Measurements from ENCODE around the gene TRIO. TPM values are rescaled to one million over a fixed set of nuclear protein-coding genes. Genes with fewer than 3 reads are reported as not detected.
"Not testable (repeated sequence)": the region's sequence is repeated elsewhere in the genome, so short reads cannot be mapped to it uniquely, and the experiment has no call there.

The TRIO gene
- polyA plus RNA-seq, 4 donors = 92.8 to 122 (median 116) TPM

DNA sequence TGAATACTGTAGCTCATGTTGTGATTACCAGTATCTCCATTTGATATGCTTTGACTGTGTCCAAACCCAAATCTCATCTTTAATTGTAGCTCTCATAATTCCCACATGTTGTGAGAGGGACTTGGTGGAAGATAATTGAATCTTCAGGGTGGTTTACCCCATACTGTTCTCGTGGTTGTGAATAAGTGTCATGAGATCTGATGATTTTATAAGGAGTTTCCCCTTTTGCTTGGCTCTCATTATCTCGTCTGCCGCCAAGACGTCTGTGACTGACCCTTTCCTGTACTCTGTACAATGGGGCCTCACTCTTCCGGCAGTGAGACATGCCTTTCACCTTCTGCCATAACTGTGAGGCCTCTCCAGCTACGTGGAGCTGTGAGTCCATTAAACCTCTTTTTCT is 59.3 kb downstream of the TRIO start:
- DNase-seq (ENCODE audit: low read depth in 4 of 4, low spot score in 2 of 4) = no peak

DNA sequence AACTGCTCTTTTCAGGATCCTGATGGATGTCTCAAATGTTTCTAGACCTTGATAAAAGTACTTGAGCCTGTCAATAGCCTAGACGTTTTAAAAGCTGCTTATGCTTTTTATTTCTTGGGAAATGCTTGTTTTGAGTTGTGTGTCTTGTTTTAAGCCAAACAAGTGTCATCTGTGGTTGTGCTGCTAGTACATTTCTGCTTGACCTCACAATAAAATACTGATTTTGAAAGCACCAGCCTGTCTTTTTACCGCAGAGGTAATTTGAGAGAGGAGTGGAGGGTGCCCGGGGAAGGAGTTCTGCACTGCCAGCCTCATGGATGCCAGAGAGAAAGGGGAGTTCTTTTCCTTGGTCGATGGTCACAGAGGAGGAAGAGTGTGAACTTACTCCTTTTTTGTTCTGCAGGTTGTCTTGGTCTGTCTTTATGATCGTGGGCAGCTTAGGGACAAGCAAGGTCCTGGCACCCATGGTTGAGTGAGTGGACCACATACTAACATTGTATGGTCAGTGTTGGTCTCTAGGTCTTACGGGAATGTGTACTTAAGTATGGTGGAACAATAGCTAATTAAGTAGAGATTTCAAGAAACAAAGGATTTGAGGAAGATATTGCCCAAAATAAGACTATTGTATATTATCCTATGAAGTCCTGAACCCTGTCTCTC is 61.0 kb downstream of the TRIO start:
- no peak for DNase-seq (ENCODE audit: low read depth in 4 of 4, low spot score in 2 of 4)

DNA sequence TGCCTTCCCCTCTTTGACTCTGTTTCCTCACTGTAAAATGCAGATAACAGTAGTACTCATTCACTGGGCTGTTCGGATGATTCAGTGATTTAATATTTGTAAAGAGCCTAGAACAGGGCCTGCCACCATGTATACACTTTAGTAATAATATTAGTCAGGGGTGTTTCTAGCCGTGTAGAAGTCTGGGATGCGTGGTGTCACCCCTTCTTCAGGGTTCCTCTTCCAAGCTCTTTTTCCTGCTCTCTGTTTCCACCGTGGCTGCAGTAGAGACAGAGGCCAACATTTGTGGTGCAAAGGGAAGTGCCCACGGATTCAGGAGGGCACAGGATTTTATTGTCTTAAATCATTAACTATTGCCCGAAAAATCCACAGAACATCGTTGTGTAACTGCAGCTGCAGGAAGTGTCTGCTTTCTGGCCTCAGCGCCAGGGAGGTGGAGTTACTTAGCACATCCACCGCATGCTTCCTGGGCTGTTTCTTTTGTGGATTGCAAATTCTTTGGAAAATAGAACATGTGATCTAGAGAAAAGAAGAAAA is 61.7 kb downstream of the TRIO start:
- peak in 2 of 4 donors; percentile 15 to 36 for DNase-seq (ENCODE audit: low read depth in 4 of 4, low spot score in 2 of 4)

DNA sequence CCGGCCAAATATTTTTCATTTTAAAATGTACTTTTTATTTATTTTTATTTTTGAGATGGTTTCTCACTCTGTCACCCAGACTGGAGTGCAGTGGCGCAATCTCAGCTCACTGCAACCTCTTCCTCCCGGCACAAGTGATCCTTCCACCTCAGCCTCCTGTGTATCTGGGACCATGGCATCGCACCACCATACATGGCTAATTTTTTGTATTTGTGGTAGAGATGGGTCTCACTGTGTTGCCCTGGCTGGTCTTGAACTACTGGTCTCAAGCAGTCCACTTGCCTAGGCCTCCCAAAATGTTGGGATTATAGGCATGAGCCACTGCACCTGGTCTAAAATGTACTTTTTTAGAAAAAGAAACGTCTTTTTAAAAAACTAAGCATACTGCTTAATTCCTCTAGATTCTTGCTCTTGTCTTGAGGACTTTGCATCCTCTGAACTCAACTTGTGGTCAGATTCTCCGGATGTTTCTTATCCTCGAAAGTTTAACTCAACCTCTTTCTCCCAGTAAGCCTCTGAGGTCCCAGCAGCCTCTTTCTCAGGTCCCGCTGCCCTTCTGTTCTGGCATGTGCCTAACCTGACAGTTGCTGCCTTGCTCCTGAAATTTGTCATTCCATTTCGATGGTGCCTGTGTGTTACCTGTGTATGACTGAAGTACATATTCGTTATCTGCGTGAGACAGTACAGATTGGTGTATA is 63.0 kb downstream of the TRIO start:
- no peak for DNase-seq (ENCODE audit: low read depth in 4 of 4, low spot score in 2 of 4)

DNA sequence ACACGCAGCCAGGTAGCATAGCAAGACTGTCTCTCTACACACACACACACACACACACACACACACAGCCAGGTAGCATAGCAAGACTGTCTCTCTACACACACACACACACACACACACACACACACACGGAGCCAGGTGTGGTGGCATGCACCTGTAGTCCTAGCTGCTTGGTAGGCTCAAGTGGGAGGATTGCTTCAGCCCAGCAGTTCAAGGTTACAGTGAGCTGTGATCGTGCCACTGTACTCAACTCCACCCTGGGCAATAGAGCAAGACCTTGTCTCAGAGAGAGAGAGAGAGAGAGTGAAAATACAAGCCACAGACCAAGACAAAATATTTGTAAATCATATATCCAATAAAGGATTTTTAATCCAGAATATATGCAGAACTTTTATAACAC is 64.3 kb downstream of the TRIO start:
- not testable (repeated sequence) for DNase-seq (ENCODE audit: low read depth in 4 of 4, low spot score in 2 of 4)

DNA sequence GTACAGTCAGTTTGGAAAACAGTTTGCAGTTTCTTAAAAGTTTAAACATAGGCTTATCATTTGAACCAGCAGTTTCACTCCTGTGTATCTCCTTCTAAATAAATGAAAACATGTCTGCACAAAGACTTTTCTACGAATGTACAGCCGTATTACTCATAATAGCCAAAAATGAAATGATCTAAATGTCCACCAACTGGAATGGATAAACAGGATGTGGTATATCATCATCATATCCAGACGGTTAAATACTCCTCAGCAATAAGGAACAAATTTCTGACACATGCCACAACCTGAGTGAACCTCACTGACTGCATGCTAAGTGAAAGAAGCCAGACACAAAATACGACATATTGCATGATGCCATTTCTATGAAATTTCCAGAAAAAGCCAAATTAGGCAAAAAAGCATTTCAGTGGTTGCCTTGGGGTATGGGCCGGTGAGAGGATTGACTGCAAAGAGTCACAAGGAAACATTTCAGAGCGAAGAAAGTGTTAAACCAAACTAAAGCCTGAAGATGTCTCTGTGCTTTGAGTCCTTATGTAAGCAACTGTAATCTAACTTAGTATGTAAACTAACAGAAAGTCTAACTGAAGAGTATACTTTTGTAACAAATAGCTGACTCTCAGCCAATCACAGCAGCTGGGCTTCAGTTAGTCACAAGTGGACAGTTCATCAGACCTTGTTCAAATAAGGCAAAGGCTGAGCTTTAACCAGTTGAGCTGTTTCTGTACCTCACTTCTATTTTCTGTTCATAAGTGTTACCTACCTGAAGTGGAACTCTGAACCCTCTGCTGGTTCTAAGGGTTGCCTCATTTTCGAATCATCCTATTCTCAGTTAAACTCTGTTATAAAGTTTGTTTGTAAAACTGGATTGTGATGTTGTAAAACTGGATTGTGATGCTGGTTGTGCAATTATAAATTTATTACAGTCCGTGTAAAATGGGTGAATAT is 65.2 kb downstream of the TRIO start:
- no peak for DNase-seq (ENCODE audit: low read depth in 4 of 4, low spot score in 2 of 4)

DNA sequence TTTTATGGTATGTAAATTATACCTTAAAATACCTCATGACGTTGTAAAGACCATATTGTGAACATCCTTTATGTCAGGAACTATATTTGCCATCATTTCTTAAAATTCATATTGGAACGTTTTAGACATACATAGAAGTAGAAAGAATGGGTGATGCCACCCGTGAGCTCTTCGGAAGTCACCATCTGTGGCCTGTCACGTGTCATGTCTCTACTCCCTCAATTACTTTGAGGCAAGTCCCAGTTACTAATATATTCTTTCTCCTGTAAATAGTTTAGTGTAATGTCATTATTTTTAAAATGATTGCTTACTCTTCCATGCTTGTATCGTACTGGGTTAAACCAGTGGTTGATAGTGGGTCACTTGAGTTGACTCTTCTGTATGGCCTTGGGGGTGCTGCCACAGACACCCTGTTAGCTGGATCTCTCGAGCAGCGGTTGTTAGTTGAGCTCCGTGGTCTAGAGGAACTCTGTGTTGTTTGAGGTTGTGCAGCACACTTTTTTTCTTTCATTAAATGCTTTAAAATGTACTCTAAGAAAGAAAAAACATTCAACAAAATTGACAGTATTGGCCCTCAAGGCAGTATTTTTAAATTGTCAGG is 66.2 kb downstream of the TRIO start:
- DNase-seq (ENCODE audit: low read depth in 4 of 4, low spot score in 2 of 4) = no peak

DNA sequence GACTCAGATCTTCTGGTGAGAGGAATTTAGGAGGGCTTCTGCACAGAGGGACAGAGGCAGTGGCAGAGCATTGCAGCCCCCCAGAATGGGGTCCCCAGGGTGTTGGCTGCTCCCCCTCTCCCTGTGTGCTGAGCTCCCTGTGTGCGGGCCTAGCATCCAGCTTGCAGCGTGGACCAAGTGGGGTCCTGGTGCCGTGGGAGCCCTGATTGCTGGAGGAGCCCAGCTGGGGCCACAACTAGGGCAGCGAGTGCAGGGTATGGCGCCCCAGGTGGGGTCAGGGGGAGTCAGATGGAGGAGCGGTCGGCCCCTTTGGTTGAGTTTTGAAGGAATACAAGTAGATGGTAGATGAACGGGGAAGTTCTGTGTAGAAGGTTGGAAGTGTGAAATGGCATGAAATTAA is 66.7 kb downstream of the TRIO start:
- no peak for DNase-seq (ENCODE audit: low read depth in 4 of 4, low spot score in 2 of 4)

DNA sequence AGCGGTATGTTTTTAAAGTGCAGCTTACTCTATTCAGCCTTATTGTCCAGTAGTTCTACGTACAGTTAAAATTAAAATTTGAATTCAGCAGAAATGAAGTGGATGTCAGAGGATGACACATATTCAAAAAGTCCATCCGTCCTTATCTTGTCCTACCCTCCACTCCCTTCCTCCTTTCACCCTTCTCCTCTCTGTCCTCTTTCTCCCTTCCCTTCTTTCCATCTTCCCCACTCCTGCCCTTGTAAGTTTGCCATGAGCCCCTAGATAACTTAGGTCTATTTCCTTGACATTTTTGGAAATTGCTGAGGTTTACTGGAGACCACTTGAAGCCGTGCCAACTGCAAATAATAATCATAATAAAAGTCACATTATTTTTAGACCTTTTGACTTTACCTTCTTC is 67.6 kb downstream of the TRIO start:
- DNase-seq (ENCODE audit: low read depth in 4 of 4, low spot score in 2 of 4) = no peak

DNA sequence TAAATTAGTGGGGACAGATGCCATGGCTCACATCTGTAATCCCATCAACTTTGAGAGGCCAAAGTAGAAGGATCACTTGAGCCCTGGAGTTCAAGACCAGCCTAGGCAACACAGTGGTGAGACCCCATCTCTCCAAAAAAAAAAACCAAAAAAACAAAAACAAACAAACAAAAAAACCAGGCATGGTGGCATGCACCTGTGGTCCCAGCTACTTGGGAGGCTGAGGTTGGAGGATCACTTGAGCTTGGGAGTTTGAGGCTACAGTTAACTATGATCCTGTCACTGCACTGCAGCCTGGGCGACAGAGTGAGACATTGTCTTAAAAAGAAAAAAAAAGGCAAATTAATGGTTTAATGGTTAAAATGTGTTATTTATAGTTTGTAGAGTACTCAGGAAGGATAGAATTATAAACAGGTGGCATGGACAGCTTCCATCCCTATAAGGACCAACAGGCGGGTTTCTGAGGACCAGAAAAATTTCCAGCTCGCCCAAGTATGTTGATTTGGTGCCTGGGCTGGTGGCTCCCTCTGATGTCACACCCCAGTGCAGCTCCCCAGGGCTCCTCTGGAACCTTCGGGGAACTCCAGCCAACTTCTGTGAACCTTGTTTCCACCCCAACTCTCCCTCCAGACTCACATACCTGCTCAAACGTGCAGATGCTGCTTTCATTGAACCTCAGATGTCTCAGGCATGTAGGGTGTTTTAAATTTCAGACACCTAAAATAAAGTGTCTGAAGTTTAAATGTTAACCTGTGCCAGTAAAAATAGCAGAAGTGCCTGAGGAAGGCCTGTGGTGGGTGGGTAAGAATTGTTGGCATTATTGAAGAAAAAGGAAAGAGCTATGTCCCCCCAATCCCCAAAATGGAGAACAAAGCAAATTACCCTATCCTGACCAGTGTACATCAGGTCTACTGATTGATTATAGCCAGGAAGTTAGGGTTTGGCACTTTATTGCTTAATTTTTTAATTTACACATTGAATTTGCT is 69.0 kb downstream of the TRIO start:
- DNase-seq (ENCODE audit: low read depth in 4 of 4, low spot score in 2 of 4) = no peak

DNA sequence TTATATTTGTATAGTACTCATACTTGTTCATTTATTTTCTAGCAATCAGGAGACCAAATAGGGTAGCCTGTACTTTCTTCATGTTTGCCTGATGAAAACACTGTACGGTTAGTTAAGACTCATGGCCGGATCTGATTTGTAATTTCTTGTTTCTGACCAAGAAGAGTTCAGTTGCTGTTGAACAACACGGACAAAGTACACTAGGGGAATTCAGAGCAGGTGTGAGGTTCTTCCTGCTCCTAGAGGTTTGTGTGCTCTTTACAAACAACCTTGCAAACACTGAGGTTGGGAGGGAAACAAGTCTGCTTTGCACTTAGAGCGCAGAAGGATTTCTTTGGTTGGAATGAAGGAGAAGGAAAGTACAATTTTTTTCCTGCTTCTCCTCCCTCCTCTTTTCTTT is 69.7 kb downstream of the TRIO start:
- no peak for DNase-seq (ENCODE audit: low read depth in 4 of 4, low spot score in 2 of 4)

DNA sequence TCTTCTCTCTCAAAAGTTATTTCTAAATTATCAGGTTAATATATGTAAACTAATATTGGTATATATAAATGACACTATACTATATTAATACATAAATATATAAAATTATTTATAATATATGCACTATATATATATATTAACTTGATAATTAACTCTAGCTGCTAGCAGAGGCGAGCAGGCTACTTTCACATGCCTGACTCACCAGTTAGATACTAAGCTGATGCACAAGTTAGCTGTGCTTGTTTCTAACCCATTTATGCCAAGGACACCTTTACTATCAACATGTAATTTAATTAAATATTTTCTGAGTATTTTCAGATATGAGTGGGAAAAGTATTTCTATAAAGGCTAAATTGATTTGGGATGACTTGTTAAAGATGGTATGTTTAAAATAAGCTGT is 70.1 kb downstream of the TRIO start:
- no peak for DNase-seq (ENCODE audit: low read depth in 4 of 4, low spot score in 2 of 4)

DNA sequence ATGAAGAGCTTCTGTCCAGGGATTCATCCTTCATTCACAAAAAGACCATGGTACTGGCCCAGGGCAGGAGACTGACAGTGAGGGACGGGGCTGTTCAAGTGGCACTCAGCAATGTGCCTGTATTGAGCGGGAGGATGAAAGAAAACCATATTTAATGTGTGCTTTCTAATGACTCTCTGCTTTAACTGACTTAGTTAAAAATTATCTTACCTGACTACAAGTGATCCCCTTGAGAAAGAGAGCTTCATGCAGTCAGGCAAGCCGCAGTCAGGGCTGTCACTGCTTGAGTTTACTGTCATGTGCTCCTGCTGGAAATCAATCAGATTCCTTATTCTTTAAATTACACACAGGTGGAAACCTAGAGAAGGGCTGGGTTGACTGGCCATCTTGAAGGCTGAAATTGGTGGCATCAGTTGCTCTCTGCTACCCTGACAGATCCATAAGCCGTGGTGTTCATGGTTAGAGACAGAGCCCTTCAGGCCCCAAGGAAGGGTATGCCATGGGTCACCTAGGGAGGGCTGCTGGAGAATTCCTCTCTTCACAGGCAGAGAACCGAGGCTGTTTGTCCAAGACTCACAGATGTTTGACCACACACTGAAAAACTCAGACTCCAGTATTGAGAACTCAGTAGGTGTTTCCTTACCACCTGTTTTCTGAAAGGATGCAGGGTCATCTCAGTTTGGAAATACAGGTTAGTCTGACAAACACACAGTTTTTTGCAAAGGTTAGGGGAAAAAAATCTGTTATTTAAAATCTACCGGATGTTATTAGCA is 70.9 kb downstream of the TRIO start:
- no peak for DNase-seq (ENCODE audit: low read depth in 4 of 4, low spot score in 2 of 4)

DNA sequence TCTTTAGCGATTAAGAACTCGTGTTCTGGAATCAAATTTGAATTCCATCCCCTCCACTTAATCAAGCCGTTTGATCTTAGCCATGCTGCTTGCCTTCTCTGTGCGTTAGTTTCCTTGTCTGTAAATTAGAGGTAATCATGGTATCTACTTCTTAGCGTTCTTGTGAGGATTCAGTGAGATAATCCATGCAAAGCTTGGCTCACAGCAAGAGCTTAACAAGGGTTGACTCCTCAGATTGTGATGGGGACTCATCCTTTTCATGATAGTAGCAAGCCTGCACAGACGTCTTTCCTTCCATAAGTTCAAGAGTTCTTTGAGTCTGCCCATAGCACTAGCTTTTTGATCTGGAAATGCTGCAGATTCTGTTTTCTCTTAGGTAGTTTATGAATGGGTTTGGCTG is 72.8 kb downstream of the TRIO start:
- no peak for DNase-seq (ENCODE audit: low read depth in 4 of 4, low spot score in 2 of 4)

DNA sequence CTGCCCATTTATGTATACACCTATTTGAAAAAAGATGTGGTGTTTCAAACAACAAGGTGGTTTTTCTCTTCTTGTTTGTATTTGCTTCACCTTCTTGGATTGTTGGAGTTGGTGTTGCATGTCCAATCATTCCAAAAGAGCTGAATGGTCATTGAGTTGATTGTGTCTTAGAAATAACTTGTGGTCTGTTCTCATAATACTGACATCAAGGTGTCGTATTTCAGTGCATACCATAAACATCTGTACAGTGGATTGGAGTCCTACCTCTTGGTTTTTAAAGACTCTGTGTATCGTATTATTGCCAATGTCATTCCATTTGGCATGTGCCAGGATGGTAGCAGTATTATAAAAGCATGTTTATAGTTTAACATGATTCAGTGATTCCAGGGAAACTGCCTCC is 73.2 kb downstream of the TRIO start:
- DNase-seq (ENCODE audit: low read depth in 4 of 4, low spot score in 2 of 4) = no peak

DNA sequence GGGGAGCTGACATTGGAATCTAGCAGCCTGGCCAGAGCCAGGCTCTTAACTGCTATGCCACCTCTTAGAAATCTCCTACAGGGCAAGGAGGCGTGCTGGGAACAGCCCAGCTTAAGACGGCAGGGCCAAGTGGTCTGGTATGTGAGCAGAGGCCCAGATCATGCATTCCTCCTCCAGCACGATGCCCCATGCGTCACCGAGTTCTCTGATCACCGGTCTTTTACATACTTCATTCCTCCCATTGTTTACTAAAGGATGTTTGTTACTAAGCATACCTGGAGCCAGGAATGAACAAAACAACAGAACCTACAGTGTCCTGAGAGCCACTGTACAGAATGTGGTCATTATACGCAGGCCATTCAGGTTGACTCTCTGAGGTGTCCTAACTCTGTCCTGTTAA is 73.8 kb downstream of the TRIO start:
- DNase-seq (ENCODE audit: low read depth in 4 of 4, low spot score in 2 of 4) = no peak

DNA sequence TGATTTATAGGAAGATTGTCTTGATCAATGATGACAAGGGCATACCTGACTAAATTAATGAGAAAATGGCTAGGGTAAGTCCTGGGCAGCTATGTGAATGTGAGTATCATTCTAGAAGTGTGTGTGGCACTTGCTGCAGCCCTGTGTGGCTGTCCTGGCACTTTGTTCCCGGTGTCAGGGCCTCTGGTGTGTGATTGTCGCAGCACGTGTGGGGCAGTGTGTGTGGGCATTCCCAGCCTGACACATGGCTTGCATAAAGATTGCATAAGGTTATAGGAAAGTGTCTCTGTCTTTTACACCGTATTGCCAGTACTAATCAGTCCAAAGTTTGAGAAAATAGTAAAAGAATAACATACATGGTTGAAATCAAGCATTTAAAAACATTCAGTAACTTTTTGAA is 74.4 kb downstream of the TRIO start:
- DNase-seq (ENCODE audit: low read depth in 4 of 4, low spot score in 2 of 4) = no peak

DNA sequence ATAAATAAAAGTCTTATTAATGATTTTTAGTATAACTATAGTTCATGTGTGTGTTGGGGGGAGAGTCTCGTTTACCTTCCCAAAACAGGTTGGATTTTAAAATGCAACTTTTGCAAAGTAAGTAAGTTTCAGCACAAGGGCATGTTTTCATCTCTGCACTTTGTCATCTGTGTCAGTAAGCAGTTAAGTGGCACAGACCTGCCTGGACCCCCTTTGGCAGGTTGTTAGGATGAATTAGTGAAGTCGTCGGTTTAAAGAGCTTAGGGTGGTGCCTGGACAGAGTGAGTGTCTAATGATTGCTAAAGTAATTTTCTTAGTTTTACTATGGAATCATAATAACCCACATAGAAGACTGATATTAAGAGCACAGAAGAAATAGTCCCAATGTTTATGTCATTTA is 74.9 kb downstream of the TRIO start:
- no peak for DNase-seq (ENCODE audit: low read depth in 4 of 4, low spot score in 2 of 4)

DNA sequence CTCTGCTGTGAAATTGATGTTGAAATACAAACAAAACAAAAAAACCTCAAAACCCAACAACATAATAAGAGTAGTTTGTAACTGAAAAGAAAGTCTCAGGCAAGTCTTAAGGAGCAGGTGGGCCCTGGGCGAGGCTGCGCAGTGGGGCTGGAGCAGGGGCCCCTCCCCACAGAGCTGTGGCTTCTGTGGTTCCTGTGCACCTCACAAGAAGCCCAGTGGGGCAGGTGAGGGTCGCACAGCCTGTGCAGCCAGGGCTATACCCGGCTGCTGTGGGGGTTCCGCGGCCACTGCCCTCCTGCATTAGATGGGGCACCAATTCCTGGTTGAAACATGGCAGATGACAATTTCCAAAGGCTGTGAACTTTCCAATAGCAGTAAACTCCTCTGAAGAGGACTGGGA is 75.3 kb downstream of the TRIO start:
- DNase-seq (ENCODE audit: low read depth in 4 of 4, low spot score in 2 of 4) = no peak
